COLO829 (cell line): ENCODE data around the gene CPNE5.
A peak's percentile ranks its signal among the peaks of the same experiment; 100 is the strongest.

ENCODE experiments used
- DNase-seq: peaks from one replicate; pipeline ENCODE4 v3.0.0; 2012; ENCODE audit warnings: low spot score

Gene CPNE5

DNA sequence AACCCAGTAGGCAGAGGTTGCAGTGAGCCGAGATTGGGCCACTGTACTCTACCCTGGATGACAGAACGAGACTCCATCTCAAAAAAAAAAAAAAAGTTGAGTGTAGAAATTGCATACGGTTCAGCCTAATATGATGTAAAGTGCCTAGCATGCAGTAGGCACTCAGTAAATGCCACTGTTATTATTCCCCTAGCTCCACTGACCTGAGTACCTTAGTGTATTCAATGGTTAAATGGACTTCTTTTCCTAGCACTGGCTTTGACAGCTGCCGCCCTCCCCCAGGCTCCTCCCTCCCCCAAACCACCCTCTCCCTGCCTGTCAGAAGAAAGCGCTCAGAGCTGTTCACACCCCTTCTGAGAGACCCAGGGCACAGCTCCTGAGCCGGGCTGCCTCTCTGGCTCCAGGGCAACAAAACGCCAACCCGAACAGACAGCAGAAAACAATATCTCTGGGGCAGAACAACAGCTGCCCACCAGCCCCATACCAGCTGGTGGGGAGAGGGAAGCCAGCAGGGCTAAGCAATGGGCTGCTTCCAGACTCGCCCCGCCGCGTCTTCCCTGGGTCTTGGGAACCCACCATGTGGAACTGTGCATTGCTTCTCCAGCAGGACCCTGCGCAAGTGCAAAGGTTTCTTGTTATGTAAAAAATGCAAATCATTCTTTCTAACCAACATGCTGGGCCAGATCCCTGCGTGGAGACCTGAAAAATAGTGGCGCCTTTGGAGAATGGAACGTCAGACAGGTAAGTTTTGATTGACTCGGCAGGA, 4.5 kb downstream of the CPNE5 start:
- no peak for DNase-seq

DNA sequence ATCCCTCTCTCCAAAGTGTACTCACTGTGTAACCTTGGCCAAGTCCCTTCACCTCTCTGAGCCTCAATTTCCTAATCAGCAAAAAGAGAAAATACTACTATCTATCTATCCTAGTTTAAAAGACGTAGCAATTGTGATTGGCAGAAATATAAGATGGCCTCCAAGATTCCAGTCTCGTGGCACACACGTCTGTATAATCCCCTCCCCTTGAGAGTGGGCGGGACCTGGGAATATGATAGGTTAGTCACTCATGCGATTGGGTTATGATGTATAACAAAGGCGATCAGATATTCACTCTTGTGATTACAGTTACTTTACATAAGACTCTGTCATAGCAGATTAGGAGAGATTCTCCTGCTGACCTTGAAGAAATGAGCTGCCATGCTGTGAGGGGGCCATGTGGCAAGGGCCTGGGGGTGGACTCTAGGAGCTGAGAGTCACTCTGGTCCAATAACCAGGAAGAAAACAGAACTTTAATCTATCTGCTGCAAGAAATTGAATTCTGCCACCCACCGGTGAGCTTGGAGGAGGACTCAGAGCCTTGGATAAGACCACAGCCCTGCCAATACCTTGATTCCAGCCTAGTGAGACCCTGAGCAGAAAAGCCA, 6.0 kb downstream of the CPNE5 start:
- no peak for DNase-seq

DNA sequence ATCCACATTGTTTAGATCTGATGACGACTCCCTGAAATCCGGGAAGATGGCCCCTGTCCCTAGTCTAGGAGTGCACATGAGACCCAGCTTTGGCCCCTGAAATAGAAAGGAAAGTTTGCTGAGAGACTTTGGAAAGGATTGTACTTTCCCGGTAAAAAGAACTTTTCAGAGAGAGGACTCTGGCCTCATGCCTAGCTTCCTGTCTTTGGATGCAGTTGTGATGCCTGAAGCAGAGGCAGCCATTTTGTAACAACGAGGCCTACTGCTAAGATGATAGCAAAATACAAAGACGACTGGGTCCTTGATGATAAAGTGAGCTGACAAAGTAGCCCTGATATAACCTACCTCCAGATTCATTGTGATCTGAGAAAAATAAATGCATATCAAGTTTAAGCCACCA, 6.9 kb downstream of the CPNE5 start:
- no peak for DNase-seq

DNA sequence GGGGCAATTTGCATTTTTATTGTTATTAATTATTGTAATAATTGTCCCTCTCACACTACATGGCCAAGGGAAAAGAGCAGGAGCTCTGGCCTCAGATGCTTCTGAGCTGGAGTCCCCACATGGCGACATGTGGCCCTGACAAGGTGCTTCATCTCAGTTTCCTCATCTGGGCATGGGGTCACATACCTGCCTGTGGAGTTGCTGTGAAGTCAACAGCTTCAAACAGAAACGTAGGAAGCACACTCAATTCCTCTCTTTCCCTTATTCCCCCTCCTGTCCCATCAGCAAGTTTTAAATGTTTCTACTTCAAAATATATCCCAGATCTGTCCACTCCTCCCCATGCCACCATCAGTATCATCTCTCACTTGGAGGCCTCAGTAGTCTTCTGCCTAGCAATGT, 8.7 kb downstream of the CPNE5 start:
- no peak for DNase-seq

DNA sequence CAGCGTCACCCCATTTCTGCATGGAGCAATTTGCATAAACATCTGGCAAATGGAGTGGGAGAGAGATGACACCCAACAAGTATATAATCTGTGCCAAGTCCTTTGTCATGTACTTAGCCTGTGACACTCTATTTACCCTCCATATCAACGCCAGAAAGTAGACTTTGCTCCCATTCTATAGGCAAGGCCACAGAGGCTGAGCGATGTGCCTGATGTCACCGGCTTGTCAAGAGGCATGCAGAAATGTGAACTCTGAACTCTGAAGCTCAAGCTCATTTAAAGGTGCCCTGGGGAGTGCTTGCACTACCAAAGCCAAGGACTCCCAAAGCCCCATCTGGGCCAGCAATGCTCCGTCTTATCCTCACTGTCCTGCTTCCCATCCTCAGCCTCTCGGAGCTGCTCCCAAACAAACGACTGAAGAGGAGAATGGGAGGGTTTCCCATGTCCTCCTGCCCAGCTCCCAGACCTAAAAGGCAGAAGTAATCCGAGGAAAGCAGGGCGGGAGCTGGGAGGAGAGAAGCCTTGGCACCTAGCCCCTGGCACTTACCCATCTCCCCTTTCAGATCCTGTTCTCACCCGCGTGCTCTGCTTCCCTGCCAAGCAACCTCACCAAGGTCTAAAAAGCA, 9.2 kb downstream of the CPNE5 start:
- no peak for DNase-seq

DNA sequence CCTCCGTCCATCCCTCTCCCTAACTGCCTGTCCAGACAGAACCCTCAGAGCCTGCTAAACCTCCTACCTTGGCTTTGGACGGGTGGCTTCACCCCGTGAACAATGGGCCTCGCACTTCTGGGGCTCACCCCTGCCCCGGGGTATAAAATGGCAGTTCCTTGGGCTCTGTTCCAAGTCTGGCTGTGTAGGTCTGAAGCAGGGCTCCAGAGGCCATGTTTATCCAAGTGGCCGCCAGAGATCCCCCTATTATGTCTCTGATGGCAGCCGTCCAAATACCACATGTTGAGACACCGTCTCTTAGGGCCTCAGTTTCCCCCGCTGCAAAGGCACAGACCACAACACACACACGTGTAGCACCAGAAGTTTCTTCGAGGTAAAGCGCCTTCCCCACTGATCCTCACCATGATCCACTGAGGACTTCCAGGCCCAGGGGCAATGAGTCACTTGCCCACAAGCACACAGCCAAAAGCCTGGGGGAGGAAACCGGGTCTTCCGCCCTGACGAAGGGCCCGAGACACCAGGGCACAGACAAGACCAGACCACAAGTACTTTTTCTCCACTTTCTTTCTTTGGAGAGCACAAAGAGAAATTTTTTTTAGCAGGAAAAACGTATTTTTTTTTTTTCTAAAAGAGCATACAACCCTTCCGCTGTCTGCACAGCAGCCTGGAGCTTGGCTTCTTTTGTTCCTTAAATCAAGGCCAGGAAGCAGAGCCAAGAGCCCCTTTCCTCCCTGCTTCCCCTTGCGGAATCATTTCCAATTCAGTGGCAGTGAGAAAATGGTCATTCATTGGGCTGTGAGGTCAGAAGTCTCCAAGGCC, 11.8 kb downstream of the CPNE5 start:
- DNase-seq, result peak; percentile 79

DNA sequence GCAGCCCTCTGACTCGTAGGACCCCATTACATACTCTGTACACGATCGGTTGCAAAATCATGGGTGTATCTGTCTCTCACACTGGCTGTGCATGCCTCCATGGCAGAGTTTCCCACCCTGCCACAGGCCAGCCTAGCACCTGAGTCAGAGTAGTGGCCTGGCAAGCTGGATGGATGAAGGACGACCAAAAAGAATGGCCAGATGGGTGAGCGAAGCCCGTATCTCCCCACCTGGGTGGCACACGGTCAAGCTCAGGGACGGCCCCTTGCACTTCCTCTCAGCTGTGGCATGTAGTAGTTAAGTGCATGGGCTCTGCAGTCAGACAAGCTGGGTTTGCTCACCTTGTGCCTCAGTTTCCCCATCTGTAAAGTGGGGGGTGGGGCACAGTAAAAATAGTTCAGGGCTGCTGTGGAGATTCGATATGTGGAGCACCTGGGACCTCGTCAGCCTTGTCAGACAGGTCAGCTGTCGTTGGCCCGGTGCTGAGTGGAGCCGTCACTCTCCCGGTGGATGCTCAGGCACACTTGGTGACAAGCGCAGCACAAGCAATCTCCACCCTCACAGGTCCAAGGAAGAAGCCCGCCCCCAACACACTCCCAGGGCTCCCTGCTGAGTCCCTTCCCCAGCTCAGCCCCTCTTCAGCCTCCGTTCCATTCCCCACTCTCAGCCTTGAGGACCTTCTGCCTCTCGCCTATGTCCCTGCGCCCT, 12.6 kb downstream of the CPNE5 start:
- DNase-seq, result no peak

DNA sequence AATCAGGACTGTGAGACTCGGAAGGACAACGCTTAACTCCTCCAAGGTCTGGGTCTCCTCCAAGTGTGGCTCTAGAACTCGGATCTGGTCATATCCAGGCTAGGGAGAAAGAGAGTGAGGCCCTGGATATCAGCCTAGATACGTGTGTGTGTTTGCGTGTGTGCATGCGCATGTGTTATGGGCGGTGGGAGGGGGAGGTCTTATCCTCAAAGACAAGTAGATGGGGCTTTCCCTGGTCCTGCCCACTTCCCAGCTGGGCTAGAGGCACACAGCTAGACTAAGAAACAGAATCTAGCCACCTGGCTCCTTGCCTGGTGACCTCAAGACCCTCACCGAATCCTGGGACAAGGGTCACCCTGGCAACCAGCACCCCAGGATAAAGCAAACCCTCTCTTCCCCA, 13.2 kb downstream of the CPNE5 start:
- no peak for DNase-seq

DNA sequence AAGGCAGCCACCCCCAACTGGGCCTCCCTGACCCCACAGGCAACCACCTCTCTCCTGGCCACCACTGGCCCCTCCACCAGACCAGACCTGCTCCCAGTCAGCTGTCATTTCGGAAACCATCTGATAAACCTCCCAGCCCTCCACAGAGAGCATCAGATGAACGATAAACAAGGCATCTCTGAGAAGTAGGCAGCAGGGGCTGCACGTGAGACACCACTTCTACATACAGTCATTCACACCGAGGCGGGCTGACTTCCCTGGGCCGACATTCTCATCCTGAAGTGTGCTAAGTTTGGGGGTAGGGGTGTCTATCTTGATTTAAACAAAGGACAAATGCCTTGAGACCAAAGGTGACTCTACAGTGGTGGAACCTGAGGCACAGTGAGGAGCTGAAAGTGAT, 13.8 kb downstream of the CPNE5 start:
- no peak for DNase-seq

DNA sequence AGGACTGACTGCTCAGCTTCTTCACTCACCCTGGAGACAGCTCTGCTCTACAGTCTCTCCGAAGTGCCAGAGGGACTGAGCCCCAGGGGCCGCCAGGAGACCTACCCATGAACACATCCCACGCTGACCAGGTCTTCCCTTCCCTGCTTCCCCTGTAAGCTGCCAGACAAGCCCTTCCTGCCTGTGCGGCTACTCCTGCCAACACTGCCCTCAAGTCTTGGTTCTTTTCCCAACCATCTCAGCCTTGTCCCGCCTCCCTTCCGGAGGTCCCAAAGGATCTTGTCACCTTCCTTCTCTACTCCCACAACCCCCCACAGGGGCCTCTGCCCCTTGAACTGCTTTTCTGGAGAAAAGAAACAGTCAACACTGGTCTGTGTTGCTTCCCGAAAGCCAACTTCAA, 15.0 kb downstream of the CPNE5 start:
- no peak for DNase-seq

DNA sequence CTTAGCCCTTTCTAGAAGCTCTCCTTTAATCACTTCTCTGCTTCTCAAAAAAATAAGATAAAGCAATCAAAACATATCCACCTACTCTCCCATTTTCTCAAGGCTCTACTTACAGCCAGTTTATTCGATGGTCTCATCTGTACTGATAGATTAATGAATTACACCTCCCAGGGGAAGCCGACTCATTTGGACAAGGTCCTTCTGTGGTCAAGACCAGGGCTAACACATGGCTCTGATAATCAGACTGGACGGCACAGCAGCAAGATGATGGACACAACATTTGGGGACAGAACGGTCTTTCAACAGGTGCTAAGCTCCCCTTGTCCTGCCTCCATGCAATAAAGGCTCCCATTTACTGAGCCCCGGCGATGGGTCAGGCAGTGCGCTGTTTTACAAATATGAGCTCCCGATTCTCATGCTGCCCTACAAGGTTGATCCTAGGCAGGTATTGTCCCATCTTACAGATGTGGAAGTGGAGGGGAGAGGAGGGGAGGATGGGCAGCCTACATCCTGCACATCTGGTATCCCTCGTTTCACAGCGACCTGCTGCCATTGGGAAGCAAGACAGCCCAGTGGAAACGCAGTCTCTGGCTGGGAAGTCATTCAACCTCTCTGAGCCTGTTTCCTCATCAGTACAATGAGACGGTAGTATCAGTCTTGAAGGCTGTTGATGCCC, 15.7 kb downstream of the CPNE5 start:
- no peak for DNase-seq

DNA sequence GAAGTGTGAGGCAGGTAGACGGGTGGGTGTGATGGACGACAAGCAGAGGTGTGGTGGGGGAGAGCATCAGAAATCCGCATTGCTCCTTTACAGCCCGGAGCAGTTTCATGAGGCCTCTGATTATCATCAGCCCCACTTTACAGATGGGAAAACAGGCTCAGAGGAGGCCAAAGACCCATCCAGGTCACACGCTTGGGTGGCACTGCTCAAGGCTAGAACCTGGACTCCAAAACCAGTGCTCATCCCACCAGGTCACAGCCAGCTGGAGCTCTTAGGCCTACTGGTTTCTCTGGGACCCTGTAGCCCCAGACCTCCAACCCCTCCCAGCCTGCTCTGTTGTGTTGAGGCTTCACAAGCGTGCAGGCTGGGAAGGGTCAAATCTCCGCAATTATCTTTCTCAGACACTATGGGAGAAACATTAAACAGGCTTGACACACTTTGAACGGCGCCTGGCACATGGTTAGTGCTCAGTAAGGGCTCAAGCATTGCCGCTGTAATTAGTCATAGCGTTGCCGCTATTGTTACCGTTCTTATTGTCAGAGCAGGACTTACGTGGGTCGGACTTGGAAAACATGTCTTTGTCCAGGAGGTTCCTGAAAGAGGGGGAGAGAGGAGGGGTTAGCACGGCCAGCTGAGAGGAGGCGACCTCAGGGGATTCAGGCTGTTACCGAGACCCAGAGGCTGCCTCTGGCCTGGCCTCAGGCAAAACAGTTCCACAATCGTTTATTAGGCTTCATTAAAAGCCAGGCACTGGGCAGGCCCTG, 16.6 kb downstream of the CPNE5 start:
- DNase-seq, result no peak

DNA sequence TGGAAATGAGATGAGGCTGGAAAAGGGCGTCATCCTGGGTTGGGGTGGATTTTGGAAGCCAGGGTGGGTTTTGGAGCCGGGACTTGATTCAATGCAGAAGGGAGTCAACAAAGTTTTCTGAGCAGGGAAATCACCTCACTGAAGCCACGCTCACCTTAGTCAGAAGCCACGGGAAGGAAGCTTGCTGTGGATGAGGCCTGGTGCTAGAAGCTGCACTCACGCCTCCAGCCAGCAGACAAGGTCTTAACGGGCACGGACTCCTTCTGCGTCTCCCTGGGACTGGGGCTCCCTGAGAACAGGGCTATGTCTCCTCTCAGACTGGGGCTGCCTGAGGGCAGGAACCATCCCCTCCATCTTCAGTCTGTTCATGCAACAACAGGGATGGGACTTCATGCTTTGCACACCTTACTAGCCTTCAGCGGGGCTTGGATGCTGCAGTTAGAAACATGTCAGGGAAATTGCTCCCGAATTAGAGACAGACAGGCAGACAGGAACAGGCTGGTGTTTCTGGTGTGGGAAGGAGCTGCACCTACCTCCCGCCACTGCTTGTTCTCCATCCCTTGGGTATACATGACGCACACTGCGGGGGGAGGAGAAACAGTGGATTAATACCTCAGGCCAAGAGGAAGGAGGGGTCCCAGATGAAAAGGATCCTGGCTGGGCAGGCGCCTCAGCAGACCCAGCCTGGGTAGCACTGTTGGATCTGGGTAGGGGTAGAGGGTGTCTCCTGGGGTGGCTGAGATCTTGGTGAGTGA, 17.5 kb downstream of the CPNE5 start:
- DNase-seq, result peak; percentile 95

DNA sequence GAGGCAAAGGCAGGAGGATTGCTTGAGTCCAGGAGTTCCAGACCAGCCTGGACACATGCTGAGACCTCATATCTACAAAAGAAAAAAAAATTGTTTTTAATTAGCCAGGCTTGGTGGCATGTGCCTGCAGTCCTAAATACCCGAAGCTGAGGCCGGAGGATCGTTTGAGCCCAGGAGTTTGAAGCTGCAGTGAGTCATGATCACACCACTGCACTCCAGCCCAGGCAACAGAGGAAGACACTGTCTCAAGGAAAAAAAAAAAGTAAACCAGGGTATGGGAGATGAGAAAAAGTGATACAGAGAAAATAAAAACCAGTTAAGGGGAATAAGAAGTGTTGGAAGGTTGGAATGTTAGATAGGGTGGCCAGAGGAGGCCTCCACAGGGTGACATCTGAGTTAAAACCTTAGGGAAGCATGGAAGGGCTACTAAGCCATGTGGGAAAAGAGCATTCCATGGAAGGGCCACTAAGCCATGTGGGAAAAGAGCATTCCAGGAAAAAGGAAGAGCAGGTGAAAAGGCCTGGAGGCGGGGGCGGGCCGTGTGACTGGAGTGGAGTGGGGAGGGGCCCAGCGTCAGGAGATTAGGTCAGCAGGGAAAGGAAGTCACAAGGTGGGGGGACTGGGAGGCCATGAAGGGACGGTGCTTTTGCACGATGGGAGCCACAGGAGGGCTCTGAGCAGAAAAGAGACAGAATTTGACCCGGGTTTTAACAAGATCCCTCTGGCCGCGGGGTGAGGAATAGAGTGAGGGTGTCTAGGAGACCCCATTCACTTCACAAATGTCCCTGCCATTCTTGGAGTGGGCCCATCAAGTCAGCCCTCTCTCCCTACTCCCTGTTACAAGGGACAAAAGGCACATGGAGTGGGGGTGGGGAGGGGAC, 18.3 kb downstream of the CPNE5 start:
- peak; percentile 97 for DNase-seq

DNA sequence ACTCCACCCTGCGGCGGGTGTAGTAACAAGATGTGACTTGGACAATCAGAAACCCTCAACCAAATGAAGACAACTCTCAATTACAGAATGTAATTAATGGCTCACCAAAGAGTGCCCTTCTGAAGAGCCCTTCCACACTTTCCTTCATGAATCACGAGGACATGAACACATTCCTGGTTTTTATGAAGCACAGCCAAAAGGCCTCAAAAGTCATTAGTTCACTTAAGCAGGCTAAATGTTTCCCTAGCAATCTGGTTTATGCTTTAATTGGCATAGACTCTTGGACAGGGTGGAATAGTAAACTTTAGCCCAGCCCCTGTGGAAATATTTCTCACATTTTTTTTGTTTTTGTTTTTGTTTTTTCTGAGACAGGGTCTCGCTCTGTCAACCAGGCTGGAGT, 20.5 kb downstream of the CPNE5 start:
- DNase-seq, result no peak

DNA sequence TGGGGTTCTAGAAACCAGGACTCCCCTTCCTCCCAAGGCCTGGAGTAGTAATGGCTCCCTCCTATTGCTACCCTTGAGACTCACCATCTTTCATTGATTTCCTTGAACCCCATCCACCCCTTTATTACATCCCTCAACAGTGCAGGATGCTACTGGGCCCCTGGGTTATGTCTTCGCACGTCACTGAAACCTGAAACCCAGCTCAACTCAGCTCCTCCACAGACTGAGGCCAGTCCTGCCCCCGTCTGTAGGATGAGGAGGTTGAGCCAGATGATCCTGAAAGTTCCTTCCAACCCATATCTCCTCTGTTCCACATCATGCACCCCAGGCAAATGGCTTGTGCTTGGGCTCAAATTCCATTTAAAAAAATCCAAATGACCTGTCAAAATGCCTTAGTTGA, 21.4 kb downstream of the CPNE5 start:
- DNase-seq, result no peak

DNA sequence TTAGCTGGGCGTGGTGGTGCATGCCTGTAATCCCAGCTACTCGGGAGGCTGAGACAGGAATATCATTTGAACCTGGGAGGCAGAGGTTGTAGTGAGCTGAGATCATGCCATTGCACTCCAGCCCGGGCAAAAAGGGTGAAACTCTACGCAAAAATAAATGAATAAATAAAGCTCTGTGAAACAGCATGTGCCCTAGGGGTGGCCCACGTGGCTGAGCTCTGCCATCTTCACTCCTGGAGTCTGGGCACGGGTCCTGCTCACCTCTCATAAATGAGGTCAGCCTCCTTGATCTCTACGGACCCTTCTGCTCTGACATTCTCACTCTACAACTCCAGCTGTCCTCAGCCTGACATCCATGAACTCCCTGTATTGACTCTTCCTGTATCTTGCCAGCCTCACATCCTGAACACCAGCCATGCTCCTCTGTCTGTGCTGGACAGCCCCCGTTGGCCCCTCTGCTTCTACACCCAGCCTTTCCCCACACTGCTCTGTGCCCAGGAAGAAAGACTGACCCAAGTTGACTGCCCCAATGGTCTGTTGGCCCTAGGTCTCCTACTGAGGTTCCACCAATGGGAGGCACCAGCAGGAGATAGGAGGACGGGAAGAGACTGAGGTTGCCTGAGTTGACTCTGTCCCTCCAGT, 21.9 kb downstream of the CPNE5 start:
- DNase-seq, result no peak

DNA sequence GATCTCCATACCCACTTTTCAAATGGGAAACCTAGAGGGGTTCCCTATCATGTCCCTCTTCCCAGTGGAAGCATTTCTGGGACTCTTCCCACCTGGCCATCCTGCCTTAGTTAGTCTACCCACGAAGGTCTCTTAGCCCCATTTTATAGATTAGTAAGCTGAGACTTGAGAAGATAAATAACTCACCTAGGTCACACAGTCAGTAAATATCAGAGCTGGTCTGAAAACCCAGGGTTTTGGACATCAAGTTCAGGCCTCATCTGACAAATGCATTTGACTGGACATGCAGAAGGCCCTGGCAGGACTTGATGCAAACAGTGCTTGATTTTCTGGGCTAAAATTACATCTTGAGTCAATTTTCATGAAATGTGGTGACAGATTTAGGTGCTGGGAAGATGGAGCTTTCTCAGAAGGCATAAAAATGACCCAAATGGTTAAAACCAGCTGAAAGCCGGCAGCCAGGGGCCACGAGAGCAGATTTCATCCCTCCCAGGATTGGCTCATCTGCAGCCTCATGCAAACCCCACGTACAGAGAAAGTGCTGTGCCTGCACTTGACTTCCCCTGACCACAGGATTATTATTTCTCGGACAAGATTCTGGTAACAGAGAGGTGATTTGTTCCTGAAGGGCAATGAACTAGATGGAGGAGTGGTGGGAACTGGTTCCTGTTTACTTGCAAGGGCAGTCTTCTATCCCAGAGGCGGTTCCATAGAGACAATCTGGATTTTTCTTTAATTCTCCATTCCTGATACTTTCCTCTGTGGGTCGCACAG, 23.1 kb downstream of the CPNE5 start:
- peak; percentile 86 for DNase-seq
